ENCODE results near the gene EML6.

The EML6 gene

GRCh38 chr2:54903736-54904554 lies 180.5 kb downstream of the EML6 start:
- Mint-ChIP-seq H3K27ac (no peak overlapping the region), H3K36me3 (ENCODE audit: low read depth) (no peaks in the 10 kb centered on the region), H3K27me3 (ENCODE audit: low read depth) (peaks cover 4% of the 10 kb centered on the region), H3K4me3 (no peak overlapping the region), H3K9me3 (no peaks in the 10 kb centered on the region), H3K4me1 (peaks cover 22% of the 10 kb centered on the region)
- no peak for TF ChIP-seq CTCF (IDR thresholded peaks at IDR 0.05; ENCODE audit: unreplicated experiment in 3 of 3)

GRCh38 chr2:54904836-54905235 lies 181.4 kb downstream of the EML6 start:
- H3K4me1 Mint-ChIP-seq, result peaks cover 22% of the 10 kb centered on the region
- H3K27me3 Mint-ChIP-seq (ENCODE audit: low read depth), result peaks cover 4% of the 10 kb centered on the region
- no peaks in the 10 kb centered on the region for H3K36me3 Mint-ChIP-seq (ENCODE audit: low read depth)
- H3K9me3 Mint-ChIP-seq, result no peaks in the 10 kb centered on the region
- no peak overlapping the region for H3K4me3 Mint-ChIP-seq
- TF ChIP-seq CTCF (IDR thresholded peaks at IDR 0.05; ENCODE audit: unreplicated experiment in 3 of 3), result no peak
- no peak overlapping the region for H3K27ac Mint-ChIP-seq

DNA sequence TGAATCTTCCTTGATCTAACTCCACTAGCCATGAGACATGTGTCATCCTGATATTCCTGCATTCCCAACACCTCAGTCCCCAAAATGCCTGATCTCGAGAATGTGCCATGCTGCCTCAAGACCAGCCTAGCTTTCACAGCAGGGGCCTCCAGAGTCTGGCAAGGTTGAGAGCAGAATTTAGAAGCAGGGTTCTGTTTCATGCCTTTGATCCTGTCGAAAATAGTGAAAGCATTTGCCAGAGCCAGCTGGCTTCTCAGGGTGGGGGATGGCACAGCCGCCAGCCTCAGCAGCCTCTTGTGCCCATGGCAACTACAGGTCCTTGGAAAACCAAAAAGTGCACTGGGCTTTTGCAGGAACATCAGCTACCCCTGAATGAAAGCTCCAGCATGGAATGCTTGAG lies 183.3 kb downstream of the EML6 start:
- Mint-ChIP-seq H3K36me3 (ENCODE audit: low read depth) (no peaks in the 10 kb centered on the region), H3K4me1 (peaks cover 22% of the 10 kb centered on the region), H3K4me3 (peak overlapping the region in 1 of 3 experiments; percentile 47), H3K27ac (peak overlapping the region in 2 of 3 experiments; percentile 2 to 25), H3K9me3 (no peaks in the 10 kb centered on the region), H3K27me3 (ENCODE audit: low read depth) (peaks cover 4% of the 10 kb centered on the region)
- no peak for TF ChIP-seq CTCF (IDR thresholded peaks at IDR 0.05; ENCODE audit: unreplicated experiment in 3 of 3)

GRCh38 chr2:54907663-54908062 lies 184.2 kb downstream of the EML6 start:
- H3K27ac Mint-ChIP-seq, result no peak overlapping the region
- H3K4me3 Mint-ChIP-seq, result no peak overlapping the region
- no peak for TF ChIP-seq CTCF (IDR thresholded peaks at IDR 0.05; ENCODE audit: unreplicated experiment in 3 of 3)
- H3K9me3 Mint-ChIP-seq, result no peaks in the 10 kb centered on the region
- H3K36me3 Mint-ChIP-seq (ENCODE audit: low read depth), result no peaks in the 10 kb centered on the region
- H3K4me1 Mint-ChIP-seq, result peaks cover 22% of the 10 kb centered on the region
- peaks cover 7% of the 10 kb centered on the region for H3K27me3 Mint-ChIP-seq (ENCODE audit: low read depth)

DNA sequence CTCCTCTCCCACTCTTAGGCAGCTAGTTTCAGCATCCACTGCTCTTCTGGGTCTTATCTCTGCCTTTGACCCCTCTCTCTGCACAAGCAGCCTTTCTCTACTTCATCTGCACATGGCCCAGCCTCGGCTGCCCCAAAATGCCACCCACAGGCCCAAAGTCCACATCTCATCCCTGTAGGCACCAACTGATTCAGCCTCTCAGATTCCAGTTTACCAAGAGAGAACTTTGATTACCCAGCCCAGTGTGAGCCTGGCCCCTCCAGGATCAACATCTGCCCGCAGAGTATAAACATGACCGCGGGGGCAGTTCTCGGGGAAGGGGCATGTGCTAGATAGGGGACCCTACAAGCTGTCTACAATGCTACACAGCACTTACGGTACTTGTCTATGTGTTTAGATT lies 185.1 kb downstream of the EML6 start:
- peaks cover 22% of the 10 kb centered on the region for H3K4me1 Mint-ChIP-seq
- peaks cover 7% of the 10 kb centered on the region for H3K27me3 Mint-ChIP-seq (ENCODE audit: low read depth)
- no peak overlapping the region for H3K27ac Mint-ChIP-seq
- no peaks in the 10 kb centered on the region for H3K36me3 Mint-ChIP-seq (ENCODE audit: low read depth)
- H3K4me3 Mint-ChIP-seq, result no peak overlapping the region
- TF ChIP-seq CTCF (IDR thresholded peaks at IDR 0.05; ENCODE audit: unreplicated experiment in 3 of 3), result no peak
- H3K9me3 Mint-ChIP-seq, result peaks cover 2% of the 10 kb centered on the region

GRCh38 chr2:54909001-54909400 lies 185.5 kb downstream of the EML6 start:
- H3K27ac Mint-ChIP-seq, result no peak overlapping the region
- H3K27me3 Mint-ChIP-seq (ENCODE audit: low read depth), result peaks cover 7% of the 10 kb centered on the region
- H3K4me3 Mint-ChIP-seq, result no peak overlapping the region
- peaks cover 5% of the 10 kb centered on the region for H3K9me3 Mint-ChIP-seq
- no peak for TF ChIP-seq CTCF (IDR thresholded peaks at IDR 0.05; ENCODE audit: unreplicated experiment in 3 of 3)
- peaks cover 22% of the 10 kb centered on the region for H3K4me1 Mint-ChIP-seq
- H3K36me3 Mint-ChIP-seq (ENCODE audit: low read depth), result no peaks in the 10 kb centered on the region

All from nephron (organoid).